C4-2B (cell line): ENCODE results near the gene DOCK11.

Experiments used
- CTCF ChIP-seq: fragments of 450-650 bp; conservative IDR thresholded peaks from 2 replicates; pipeline ENCODE4 v1.5.1; 2017; ENCODE audit warnings: mild to moderate bottlenecking
- ZFX ChIP-seq: fragments of 450-650 bp; IDR thresholded peaks from 2 replicates; pipeline ENCODE4 v1.6.1; 2017

GRCh38 chrX:118603981-118604380 lies 108.4 kb downstream of the DOCK11 start:
- TF ChIP-seq ZFX (no peak), CTCF (peak; percentile 81)
